GM23248 (cell line): ENCODE measurements around the gene LCNL1.

ENCODE experiments used
- EZH2 ChIP-seq: fragments of 200-600 bp; sonication (generic); IDR thresholded peaks from 2 replicates; pipeline ENCODE4 v1.6.1; 2018; ENCODE audit warnings: antibody characterized with exemption, mild to moderate bottlenecking; ENCODE audit not compliant: insufficient read depth, poor library complexity, severe bottlenecking
- EZH2phosphoT487 ChIP-seq: fragments of 200-600 bp; sonication (generic); IDR thresholded peaks from 2 replicates; pipeline ENCODE4 v1.6.1; 2018; ENCODE audit warnings: antibody characterized with exemption, moderate library complexity, mild to moderate bottlenecking, low read depth; ENCODE audit not compliant: insufficient read depth

- TF ChIP-seq EZH2 (no peak), EZH2phosphoT487 (no peak)
Measured at GRCh38 chr9:136991993-136992818, 9.4 kb downstream of the LCNL1 start, which contains the start of gene PAXX.
